Measurements from ENCODE around the gene NUP98. TPM values are rescaled to one million over a fixed set of nuclear protein-coding genes. Genes with fewer than 3 reads are reported as not detected.

NUP98 gene
- total and polyA plus RNA-seq, 2 experiments from 2014 or later: 23.6 to 81.4 TPM

DNA sequence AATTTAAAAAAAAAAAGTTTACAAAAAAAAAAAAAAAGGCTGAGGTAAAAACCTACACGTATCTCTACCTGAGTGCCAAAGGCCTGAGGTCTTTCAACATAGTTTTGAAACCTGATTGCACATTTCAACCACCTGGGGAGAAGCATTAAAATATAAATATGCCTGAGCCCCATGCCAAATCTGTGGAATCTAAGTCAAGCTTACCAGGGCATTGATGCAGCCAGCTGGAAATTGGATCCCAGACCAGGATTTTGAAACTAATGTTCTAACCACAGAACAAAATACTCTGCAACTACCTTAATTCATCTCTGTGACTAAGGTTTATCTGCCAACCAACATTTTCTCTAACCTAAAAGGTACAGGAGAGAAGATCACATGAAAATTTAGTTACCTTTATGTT, 87.4 kb downstream of the NUP98 start:
- no peak overlapping the region for H2AFZ ChIP-seq
- no peaks in the 10 kb centered on the region for H4K20me1 ChIP-seq (ENCODE audit: insufficient read depth, poor library complexity, severe bottlenecking)
- no peak overlapping the region for H3K27ac ChIP-seq
- TF ChIP-seq, protein P1, sequence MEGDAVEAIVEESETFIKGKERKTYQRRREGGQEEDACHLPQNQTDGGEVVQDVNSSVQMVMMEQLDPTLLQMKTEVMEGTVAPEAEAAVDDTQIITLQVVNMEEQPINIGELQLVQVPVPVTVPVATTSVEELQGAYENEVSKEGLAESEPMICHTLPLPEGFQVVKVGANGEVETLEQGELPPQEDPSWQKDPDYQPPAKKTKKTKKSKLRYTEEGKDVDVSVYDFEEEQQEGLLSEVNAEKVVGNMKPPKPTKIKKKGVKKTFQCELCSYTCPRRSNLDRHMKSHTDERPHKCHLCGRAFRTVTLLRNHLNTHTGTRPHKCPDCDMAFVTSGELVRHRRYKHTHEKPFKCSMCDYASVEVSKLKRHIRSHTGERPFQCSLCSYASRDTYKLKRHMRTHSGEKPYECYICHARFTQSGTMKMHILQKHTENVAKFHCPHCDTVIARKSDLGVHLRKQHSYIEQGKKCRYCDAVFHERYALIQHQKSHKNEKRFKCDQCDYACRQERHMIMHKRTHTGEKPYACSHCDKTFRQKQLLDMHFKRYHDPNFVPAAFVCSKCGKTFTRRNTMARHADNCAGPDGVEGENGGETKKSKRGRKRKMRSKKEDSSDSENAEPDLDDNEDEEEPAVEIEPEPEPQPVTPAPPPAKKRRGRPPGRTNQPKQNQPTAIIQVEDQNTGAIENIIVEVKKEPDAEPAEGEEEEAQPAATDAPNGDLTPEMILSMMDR (IDR thresholded peaks at IDR 0.05; ENCODE audit: poor library complexity): no peak
- TF ChIP-seq EZH2phosphoT487 (IDR thresholded peaks at IDR 0.05; ENCODE audit: low read depth, severe bottlenecking, unreplicated experiment) (no peak), EZH2 (IDR thresholded peaks at IDR 0.05; ENCODE audit: borderline replicate concordance) (no peak)
- no peaks in the 10 kb centered on the region for H3K9me3 ChIP-seq (ENCODE audit: low read depth)
- no peaks in the 10 kb centered on the region for H3K36me3 ChIP-seq (replicated peaks; ENCODE audit: insufficient read depth, low read depth)
- no peak overlapping the region for H3K4me2 ChIP-seq
- peaks cover 7% of the 10 kb centered on the region for H3K4me1 ChIP-seq (ENCODE audit: insufficient read depth)
- 96% methylated on average over 1 of the region's 1 CpG for whole genome bisulfite sequencing (ENCODE audit: low lambda C conversion rate, missing lambda C conversion rate)
- no peaks in the 10 kb centered on the region for H3K9me2 ChIP-seq (replicated peaks; ENCODE audit: insufficient read depth)
- H3K27me3 ChIP-seq: no peaks in the 10 kb centered on the region
- DNase-seq (ENCODE audit: low spot score): no peak
- H3K79me2 ChIP-seq: peaks cover 11% of the 10 kb centered on the region
- H3K4me3 ChIP-seq: no peak overlapping the region

DNA sequence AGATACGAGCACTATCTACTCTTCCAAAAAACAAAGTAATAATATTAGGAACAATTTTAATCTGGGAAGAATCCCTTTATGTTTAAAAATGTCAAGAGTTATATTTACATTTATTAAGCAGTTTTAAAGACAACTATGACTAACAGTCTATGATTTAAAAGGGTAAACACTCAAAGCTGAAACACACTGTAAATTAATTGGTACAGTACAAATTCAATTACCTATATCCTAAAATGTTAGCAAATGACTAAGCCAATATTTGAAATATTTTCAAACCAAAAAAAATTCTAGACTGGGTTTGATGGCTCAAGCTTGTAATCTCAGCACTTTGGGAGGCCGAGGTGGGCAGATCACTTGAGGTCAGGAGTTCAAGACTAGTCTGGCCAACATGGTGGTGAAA, 90.2 kb downstream of the NUP98 start:
- H3K9me2 ChIP-seq (replicated peaks; ENCODE audit: insufficient read depth): no peaks in the 10 kb centered on the region
- 89% methylated on average over 2 of the region's 2 CpGs for WGBS (ENCODE audit: low lambda C conversion rate, missing lambda C conversion rate)
- no peaks in the 10 kb centered on the region for H3K36me3 ChIP-seq (replicated peaks; ENCODE audit: insufficient read depth, low read depth)
- no peak overlapping the region for H3K4me2 ChIP-seq
- no peak overlapping the region for H3K4me3 ChIP-seq
- TF ChIP-seq, protein P1 (IDR thresholded peaks at IDR 0.05; ENCODE audit: poor library complexity): no peak
- TF ChIP-seq EZH2 (IDR thresholded peaks at IDR 0.05; ENCODE audit: borderline replicate concordance): no peak
- TF ChIP-seq EZH2phosphoT487 (IDR thresholded peaks at IDR 0.05; ENCODE audit: low read depth, severe bottlenecking, unreplicated experiment): no peak
- no peaks in the 10 kb centered on the region for H3K27me3 ChIP-seq
- no peaks in the 10 kb centered on the region for H3K9me3 ChIP-seq (ENCODE audit: low read depth)
- H3K27ac ChIP-seq: no peak overlapping the region
- DNase-seq (ENCODE audit: low spot score): no peak
- no peaks in the 10 kb centered on the region for H3K4me1 ChIP-seq (ENCODE audit: insufficient read depth)
- H2AFZ ChIP-seq: no peak overlapping the region
- H4K20me1 ChIP-seq (ENCODE audit: insufficient read depth, poor library complexity, severe bottlenecking): no peaks in the 10 kb centered on the region
- H3K79me2 ChIP-seq: peaks cover 11% of the 10 kb centered on the region

DNA sequence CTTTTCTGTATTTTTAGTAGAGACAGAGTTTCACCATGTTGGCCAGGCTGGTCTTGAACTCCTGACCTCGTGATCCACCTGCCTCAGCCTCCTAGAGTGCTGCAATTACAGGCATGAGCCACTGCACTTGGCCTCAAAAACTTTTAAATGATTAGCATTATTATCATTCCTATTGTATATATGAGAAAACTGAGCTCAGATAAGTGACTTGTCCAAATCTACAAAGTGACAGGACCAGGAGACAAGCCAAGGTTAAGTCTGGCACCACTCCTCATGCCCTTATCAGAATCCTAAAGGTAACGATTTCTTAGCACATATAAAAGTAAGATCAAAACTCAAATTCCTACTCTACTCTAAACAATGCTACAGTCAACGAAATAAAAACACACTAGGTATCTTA, 94.0 kb downstream of the NUP98 start:
- H3K9me3 ChIP-seq (ENCODE audit: low read depth): no peaks in the 10 kb centered on the region
- no peak overlapping the region for H3K4me3 ChIP-seq
- no peak overlapping the region for H2AFZ ChIP-seq
- no peaks in the 10 kb centered on the region for H3K27me3 ChIP-seq
- no peak overlapping the region for H3K27ac ChIP-seq
- no peaks in the 10 kb centered on the region for H4K20me1 ChIP-seq (ENCODE audit: insufficient read depth, poor library complexity, severe bottlenecking)
- no peaks in the 10 kb centered on the region for H3K4me1 ChIP-seq (ENCODE audit: insufficient read depth)
- 93% methylated on average over 3 of the region's 3 CpGs for WGBS (ENCODE audit: low lambda C conversion rate, missing lambda C conversion rate)
- no peak overlapping the region for H3K4me2 ChIP-seq
- no peaks in the 10 kb centered on the region for H3K36me3 ChIP-seq (replicated peaks; ENCODE audit: insufficient read depth, low read depth)
- DNase-seq (ENCODE audit: low spot score): no peak
- no peak for TF ChIP-seq EZH2 (IDR thresholded peaks at IDR 0.05; ENCODE audit: borderline replicate concordance)
- TF ChIP-seq, protein P1 (IDR thresholded peaks at IDR 0.05; ENCODE audit: poor library complexity): no peak
- peaks cover 6% of the 10 kb centered on the region for H3K79me2 ChIP-seq
- H3K9me2 ChIP-seq (replicated peaks; ENCODE audit: insufficient read depth): no peaks in the 10 kb centered on the region

DNA sequence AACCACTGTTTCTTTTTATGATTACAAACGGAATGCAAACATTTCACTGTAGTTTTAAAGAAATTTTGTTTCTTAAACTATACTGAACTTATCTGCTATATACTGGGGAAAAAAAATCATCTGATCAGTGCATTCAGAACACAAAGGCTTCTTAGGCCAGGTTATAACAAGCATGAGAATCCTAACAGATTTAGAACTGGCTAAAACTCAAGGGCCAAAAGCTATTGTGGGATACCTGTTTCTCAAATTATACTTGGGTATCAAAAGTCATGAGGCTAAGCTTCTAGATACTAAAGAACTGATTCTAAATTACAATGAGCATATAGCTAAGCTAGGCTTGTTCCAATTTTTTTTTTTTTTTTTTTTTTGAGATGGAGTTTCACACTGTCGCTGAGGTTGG, 96.4 kb downstream of the NUP98 start:
- Histone ChIP-seq H3K27me3 (no peaks in the 10 kb centered on the region), H3K27ac (no peak overlapping the region), H4K20me1 (ENCODE audit: insufficient read depth, poor library complexity, severe bottlenecking) (no peaks in the 10 kb centered on the region), H2AFZ (no peak overlapping the region), H3K4me2 (no peak overlapping the region), H3K4me3 (no peak overlapping the region), H3K36me3 (replicated peaks; ENCODE audit: insufficient read depth, low read depth) (no peaks in the 10 kb centered on the region), H3K9me2 (replicated peaks; ENCODE audit: insufficient read depth) (no peaks in the 10 kb centered on the region), H3K4me1 (ENCODE audit: insufficient read depth) (no peaks in the 10 kb centered on the region), H3K9me3 (ENCODE audit: low read depth) (no peaks in the 10 kb centered on the region), H3K79me2 (no peaks in the 10 kb centered on the region)
- TF ChIP-seq EZH2phosphoT487 (IDR thresholded peaks at IDR 0.05; ENCODE audit: low read depth, severe bottlenecking, unreplicated experiment): no peak
- TF ChIP-seq, protein P1 (IDR thresholded peaks at IDR 0.05; ENCODE audit: poor library complexity): no peak
- TF ChIP-seq EZH2 (IDR thresholded peaks at IDR 0.05; ENCODE audit: borderline replicate concordance): no peak
- DNase-seq (ENCODE audit: low spot score): no peak
- WGBS (ENCODE audit: low lambda C conversion rate, missing lambda C conversion rate): 97% methylated on average over 2 of the region's 2 CpGs
